PC-3 (cell line): ENCODE results near the gene PARD6B.

ENCODE experiments used
- CTCF ChIP-seq: fragments of 300-600 bp; sonication (generic); conservative IDR thresholded peaks from 2 replicates; pipeline ENCODE4 v1.5.1; 2017; ENCODE audit warnings: antibody characterized with exemption, low read depth, mild to moderate bottlenecking, low read length
- EZH2 ChIP-seq: fragments of 300-600 bp; sonication (generic); IDR thresholded peaks from one replicate; pipeline ENCODE4 v1.6.1; 2017; ENCODE audit warnings: antibody characterized with exemption, mild to moderate bottlenecking, low read length; ENCODE audit not compliant: unreplicated experiment

GRCh38 chr20:50712771-50713656 is 18.4 kb upstream of the PARD6B start:
- TF ChIP-seq CTCF: no peak
- no peak for TF ChIP-seq EZH2
